COR-L47 (cell line): Measurements from ENCODE around the gene ANKRD33B.
"Not testable (repeated sequence)": the region's sequence is repeated elsewhere in the genome, so short reads cannot be mapped to it uniquely, and the experiment has no call there.

ENCODE experiments used
- DNase-seq: peaks from one replicate; lab custom pipeline; 2025; lab: John Stamatoyannopoulos, UW

ANKRD33B gene

DNA sequence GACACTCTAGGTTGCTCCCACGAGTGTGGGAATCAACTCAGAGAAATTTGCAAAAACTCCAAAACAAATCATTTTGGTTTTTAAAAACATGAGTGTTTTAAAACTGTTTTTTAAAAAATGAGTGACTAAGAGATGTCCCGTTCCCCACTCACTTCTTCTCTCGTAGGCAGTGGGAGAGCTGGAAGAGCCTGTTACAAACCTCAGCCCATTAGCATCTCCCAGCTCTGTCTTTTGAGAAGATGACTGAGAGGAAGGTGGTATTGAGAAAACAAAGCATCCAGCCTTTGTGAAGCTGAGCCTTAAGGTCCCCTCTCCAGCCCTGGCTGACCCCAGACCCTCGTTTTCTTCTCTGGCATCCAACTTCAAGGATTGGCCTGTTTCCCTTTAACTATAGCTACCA is 4.7 kb upstream of the ANKRD33B start:
- no peak for DNase-seq

- DNase-seq = no peak
These were observed 4.0 kb upstream of the ANKRD33B start for GRCh38 chr5:10559871-10560270.

GRCh38 chr5:10562201-10563109 is 1.4 kb upstream of the ANKRD33B start:
- DNase-seq = no peak

- DNase-seq = no peak
These were observed 543 bp upstream of the ANKRD33B start for GRCh38 chr5:10563110-10563944.

- DNase-seq = no peak
These were observed 1.2 kb downstream of the ANKRD33B start for GRCh38 chr5:10564838-10565784.

GRCh38 chr5:10565785-10566542 is 2.1 kb downstream of the ANKRD33B start:
- DNase-seq = no peak

- DNase-seq = no peak
These were observed 2.7 kb downstream of the ANKRD33B start for GRCh38 chr5:10566543-10567068.

- no peak for DNase-seq
These were observed 3.3 kb downstream of the ANKRD33B start for GRCh38 chr5:10567121-10567591.

GRCh38 chr5:10567781-10568321 is 4.0 kb downstream of the ANKRD33B start:
- DNase-seq = no peak

GRCh38 chr5:10570540-10570939 is 6.7 kb downstream of the ANKRD33B start:
- not testable (repeated sequence) for DNase-seq

DNA sequence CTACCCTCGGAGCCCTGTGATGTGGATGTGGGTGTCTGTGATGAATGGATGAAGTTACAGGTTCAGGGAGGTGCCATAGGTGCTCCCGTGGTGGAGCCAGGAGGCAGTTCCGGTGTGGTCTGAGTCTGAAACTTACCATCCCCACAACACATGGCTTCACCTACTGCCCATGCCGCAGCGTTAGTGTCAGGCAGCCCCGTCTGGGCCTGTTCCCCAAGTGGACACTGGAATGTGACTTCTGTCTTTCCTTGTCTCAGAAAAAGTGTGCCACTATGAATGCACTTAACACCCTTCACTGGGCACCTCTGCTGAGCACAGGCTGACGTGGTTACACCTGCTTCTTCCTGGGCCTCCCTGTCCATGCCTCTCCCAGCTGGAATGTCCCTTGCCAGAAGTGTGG is 8.6 kb downstream of the ANKRD33B start:
- no peak for DNase-seq

DNA sequence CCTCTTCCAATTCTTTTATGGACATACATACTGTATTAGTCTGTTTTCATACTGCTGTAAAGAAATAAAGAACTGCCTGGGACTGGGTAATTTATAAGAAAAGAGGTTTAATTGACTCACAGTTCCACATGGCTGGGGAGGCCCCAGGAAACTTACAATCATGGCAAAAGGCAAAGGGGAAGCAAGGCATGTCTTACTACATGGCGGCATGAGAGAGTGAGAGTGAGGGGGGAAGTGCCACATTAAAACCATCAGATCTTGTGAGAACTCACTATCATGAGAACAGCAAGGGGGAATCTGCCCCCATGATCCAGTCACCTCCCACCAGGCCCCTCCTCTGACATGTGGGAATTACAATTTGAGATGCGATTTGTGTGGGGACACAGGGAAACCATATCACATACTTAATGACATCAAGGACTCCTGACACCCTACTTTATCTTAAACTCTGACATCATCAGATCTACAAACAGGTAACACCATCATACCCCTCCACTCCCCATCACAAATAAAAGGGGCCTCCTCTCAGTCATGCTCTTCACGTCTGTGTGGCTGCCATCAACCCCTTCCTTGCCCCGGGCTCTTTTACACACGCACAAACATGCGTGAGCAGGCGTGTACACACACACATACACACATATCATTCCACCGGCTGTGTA is 9.7 kb downstream of the ANKRD33B start:
- no peak for DNase-seq

- not testable (repeated sequence) for DNase-seq
These were observed 11.0 kb downstream of the ANKRD33B start for GRCh38 chr5:10574879-10575278.

DNA sequence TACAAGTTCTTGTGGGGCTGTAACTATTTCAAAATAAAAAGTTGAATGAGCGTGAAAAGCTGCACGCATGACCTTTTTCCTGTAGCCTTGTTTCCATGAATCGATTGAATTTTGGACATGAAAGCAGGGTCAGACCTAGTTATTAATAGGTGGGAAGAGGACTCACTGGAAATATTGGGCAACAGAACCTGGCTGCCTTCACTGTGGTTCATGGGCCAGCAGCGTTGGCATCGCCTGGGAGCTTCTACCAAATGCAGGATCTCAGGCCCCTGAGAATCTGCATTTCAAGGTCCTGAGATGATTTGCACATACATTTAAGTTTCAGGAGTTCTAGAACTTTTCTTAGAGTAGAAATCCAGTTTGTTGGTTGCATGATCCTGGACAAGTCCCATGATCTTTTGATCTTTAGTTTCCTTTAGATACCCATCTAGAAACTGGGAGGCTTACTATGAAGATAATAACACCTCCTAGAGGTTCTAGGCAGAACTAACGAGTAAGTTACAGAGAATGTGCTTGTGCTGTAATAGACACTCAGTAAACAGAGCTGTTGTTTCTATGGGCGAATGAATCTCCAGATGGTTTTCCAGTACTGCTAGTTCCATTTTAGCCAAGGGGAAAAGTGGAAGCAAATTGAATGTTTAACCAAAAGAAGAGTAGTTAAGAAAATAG is 12.4 kb downstream of the ANKRD33B start:
- no peak for DNase-seq

DNA sequence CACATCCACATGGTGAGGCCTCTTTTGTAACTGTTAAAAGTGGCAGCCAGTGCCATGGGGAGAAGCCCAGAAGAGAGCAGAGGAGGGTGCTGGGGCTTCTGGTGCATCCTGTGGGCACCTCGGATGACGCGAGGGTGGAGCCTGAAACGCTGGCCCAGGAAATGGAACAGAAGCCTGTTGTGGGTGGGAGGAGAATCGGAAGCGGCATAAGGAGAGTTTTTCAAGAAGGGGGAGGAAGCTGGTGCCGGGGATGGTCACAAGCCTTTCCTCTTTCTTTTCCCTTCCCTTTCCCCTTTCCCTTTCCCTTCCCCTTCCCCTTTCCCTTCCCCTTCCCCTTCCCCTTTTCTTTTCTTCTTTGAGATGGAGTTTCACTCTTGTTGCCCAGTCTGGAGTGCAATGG is 12.9 kb downstream of the ANKRD33B start:
- no peak for DNase-seq

DNA sequence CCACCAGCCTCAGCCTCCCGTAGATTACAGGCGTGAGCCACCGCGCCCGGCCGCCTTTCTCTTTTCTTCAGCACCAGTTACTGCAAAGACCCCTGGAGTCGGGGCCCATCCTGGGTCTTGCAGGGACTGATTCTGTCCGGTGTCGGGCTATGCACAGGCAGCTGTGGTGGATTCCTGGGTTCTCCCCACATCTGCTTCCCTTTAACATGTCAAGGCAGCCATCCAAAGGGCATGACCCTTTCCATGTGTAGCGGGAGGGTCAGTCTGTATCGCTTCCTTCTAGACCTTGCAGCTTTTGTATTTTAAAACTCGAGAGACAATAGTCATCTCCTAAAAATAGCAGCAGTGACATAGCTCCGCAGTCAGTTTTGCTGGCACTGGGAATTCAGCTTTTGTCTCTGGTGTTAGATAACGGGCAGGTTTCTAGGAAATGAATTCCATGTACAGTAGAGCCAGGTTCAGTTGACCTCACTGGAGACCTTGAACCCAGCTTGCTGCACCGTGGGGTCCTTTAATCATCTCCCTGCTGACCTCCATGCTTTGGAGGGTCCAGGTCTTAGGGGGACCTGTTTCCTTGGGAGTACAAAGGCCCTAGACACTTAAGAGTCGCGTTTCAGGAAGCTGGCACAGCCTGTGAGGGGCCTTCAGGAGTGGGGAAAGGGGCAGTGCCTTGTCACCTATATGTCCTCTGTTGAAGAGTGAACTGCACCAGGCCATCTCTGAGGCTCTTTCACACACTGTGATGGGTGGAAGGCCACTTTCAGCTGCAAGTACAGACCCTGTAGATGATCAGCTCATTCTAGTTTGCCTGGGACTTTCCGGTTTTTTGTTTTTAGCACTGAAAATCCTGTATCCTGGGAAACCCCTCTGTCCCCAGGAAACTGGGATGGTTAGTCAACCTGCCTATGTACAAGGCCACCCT is 13.8 kb downstream of the ANKRD33B start:
- DNase-seq = no peak

DNA sequence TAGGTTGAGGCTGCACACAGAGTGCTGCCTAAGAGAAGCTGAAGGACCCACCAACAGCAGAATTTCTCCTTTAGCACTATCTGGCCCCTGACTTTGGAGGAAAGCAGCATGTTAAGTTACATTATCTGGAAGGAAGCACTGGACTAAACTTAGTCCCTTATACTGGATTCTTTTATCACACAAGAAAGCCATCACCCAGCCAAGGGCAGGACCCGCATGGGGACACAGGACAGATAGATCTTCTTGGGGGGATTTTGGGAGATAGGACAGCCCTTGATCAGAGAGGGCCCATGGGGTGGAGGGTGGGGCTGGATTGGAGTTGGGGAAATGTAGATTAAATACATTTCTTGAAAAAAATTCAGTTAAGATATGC is 14.4 kb downstream of the ANKRD33B start:
- DNase-seq = no peak

DNA sequence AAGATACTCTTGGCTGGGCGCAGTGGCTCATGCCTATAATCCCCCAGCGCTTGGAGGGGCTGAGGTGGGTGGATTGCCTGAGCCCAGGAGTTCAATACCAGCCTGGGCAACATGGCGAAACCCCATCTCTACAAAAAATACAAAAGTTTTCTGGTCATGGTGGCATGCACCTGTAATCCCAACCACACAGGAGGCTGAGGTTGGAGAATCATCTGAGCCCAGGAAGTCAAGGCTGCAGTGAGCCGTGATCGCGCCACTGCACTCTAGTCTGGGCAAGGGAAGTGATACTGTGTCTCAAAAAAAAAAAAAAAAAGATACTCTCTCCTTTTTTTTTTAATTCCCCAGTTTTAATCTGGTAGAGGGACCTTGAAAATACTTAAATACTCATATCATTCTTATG is 15.0 kb downstream of the ANKRD33B start:
- DNase-seq = no peak
